NCI-H2196 treated with DMSO at 0.1 percent for 48 hours (cell line): Measurements from ENCODE around the gene RAD23B.

Experiments used
- DNase-seq: peaks from one replicate; lab custom pipeline; 2025; ENCODE audit not compliant: unreplicated experiment; lab: John Stamatoyannopoulos, UW

RAD23B gene

GRCh38 chr9:107334103-107334776, 51.2 kb downstream of the RAD23B start:
- no peak for DNase-seq

DNA sequence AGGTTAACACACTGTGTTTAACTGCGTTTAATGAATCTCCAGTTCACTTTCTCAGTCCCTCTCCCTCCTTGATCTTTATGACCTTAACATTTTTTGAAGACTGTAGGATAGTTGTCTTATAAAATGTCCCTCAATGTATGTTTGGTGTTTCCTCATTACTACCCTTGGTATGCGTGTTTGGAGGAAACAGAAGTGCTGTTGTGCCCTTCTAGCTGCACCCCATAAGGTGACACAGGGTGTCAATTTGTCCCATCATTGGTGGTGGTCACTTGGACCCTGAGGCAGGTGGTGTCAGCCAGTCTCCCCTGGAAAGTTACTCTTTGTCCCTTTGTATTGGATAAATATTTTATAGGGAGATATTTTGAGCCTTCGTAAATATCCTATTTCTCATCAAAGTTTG, 52.3 kb downstream of the RAD23B start:
- DNase-seq = no peak

GRCh38 chr9:107336718-107337360, 53.8 kb downstream of the RAD23B start:
- DNase-seq = no peak

GRCh38 chr9:107337676-107338590, 54.9 kb downstream of the RAD23B start:
- no peak for DNase-seq

- DNase-seq = no peak
Observed at GRCh38 chr9:107338911-107339659, 56.0 kb downstream of the RAD23B start.

DNA sequence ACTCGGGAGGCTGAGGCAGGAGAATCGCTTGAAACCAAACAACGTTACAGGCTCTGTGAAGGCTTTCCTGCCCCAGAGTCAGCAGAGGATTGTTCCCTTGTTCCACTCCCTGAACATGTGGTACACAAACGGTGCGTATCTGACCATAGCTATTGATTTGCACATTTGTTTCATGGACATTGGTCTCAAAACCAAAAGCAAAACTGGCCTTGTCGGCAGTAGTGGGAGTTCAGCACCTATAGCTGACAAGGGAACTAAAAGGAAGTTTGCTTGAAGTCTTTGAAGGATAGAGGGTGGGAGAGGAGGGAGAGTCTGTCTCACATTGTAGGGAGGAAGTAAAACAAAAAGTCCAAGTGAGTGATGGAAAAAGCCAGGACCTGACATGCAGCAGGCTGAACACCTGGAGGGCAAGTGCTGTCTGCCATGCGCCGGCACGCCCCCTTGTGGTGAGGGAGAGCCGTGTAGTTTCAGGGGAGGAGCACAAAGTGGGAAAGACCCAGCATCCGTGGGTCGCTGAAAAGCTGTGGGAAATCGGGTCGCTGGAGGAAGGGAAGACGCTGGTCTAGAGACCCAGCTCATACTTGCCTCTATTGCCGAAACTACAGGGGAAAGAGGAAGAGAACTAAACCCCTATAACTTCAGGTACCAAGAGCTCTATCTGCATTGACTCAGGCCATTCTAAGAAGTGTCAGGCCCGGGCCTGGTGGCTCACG, 58.0 kb downstream of the RAD23B start:
- DNase-seq = peak; percentile 19

DNA sequence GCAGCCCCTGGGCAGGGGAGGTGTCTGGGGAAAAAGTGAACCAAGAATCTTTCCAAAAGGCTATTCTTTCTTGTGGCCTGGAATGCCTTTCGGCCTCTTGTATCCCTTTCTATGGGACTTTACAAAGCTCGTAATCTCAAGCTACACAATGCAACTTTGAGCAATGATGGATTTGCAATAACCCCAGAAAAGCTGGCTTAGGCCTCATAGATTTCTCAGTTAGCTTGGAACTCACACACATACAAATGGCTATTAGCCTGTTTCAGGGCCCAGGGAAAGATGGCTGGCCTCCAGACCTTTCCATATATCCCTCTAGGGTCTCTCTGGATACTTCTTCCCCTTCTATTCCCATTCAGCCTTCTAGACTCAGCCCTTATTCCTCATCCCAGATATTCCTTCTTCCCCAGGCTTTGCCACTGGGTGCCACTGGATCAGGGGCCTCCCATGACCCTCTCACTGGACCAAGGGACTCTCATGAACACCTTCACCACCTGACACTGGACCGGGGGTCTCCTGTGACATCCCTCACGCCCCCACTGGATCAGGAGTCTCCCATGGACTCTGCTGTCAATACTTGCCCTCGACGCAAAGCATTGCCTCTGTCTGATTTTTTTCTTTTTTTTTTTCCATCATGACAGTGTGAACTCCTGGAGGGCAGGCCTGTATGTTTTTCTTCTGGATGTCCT, 59.5 kb downstream of the RAD23B start:
- DNase-seq = no peak

GRCh38 chr9:107345327-107345726, 62.2 kb downstream of the RAD23B start:
- no peak for DNase-seq

DNA sequence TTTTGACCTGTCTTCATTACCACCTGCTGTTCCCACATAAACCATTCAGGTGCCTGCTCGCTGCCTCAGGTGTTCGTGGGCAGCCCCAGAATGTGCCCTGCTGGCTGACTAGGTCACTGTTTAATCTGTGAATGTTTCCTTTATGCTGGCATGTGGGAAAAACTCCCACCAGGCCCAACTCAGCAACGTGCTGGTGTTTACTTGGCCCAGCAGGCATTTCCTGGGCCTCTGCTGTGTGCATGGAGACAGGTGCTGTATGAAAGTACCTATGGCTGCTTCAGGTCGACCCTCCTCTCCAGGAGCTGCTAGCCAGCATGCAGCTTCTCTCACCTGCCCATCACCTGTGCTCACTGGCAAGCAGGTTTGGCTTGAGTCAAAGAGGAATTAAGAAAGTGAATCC, 65.8 kb downstream of the RAD23B start:
- no peak for DNase-seq

DNA sequence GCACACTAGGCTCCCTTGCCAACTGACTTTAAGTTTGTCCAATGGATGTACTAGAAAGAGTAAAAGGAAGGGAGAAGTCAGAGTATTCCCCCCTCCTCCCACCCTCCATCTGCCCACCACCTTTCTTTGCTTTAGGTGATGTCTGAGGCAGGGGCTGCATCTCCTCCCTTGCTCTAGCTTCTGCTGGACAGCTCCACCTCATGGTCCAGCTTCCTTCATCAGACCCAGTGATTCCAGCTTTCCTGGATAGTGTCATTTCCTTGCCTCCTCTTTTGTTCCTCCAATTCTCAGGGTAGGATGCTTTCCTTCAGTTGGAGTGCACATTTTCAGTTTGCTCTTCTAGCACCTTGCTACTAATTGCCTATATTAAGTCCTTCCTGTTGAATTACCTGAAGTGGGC, 67.4 kb downstream of the RAD23B start:
- DNase-seq = no peak

DNA sequence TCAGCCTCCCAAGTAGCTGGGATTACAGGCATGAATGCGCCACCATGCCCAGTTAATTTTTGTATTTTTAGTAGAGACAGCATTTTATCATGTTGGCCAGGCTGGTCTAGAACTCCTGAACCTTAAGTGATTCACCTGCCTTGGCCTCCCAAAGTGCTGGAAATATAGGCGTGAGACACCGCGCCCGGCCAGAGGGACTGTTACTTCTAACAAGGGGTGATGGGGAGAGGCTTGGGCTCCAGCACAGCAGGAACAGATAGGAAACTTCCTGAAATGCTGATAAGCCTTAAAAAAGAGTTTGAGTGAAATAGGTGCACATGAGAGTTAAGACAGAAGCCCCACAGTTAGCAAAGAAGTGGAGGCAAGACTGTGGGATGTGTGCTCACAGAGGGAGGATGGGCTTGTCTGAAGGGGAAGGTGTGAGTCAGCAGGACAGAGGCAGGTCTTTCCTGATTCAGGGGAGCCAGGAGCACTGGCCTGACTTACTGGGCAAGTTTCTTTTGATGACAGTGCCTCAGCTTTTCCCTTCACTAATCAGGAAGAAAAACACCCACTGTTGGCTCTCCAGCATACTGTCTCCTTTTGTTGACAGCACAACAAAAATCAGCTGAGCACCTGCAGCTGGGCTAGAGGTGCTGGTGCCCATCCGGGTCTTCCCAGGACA, 68.4 kb downstream of the RAD23B start:
- DNase-seq = no peak

GRCh38 chr9:107355394-107355793, 72.3 kb downstream of the RAD23B start:
- no peak for DNase-seq

DNA sequence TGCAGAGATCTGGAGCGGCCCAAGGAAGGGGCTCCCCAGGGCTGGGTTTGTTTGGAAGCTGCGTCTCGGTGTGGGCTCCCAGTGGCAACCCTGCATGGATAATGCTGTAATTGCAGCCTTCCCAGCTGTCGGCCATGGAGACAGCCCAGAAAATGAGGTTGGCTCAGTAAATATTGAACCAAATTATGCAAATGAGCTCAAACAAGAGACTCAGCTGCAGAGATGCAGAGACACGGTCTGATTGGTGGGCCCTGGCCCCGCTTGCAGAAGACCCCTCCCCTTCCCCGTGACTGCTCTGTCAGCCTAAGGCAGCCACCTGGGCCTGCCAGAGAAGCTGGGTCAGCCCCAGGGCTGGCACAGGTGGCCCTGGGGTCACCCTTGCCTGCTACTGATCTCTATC, 75.9 kb downstream of the RAD23B start:
- no peak for DNase-seq

GRCh38 chr9:107360098-107360497, 77.0 kb downstream of the RAD23B start:
- no peak for DNase-seq

DNA sequence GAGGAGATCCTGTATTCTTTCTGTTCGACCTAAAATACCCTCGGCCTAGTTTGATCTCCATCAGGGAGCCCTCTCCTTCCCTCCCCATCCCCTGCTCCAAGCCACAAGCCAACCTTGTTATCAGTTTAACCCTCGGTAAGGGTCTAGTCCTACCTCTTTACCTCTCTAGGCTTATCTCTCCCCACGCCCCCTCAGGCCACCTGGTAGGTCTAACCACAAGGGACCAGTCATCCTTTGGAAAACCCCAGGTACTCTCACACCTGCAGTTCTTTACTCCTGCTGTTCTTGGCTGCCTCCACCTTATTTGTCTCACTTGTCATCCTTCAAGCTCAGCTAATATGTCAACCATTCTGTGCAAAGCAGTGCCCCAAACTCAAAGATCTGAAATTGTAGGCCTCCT, 78.7 kb downstream of the RAD23B start:
- DNase-seq = no peak

- no peak for DNase-seq
Observed at GRCh38 chr9:107363516-107364152, 80.6 kb downstream of the RAD23B start.

- DNase-seq = no peak
Observed at GRCh38 chr9:107367727-107368502, 84.8 kb downstream of the RAD23B start.

DNA sequence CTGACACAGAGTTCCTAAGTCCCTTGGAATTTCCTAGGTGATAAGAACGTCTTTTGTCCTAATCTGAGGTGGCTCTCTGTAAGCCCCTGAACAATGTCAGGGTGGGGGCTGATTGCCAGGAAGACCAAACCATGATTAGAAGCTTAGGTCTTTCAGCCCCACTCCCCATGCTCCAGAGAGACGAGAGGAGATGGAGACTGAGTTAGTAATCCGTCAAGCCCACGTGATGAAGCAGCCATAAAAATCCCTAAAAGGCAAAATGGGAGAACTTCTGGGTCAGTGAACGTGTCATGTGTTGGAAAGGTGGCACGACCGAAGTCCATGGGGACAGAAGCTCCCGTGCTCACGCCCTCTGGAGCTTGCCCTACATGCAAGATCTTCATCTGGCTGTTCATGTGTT, 85.6 kb downstream of the RAD23B start:
- DNase-seq = no peak
